Measurements from ENCODE around the gene CALCOCO2. TPM values are rescaled to one million over a fixed set of nuclear protein-coding genes. Genes with fewer than 3 reads are reported as not detected.

Gene CALCOCO2
- total and polyA plus RNA-seq, 2 of the 13 experiments (the other 11 are each of a cell fraction or from before 2014, with no cell fraction given), result 72.9 to 111 TPM

GRCh38 chr17:48791128-48792032 lies 39.5 kb upstream of the CALCOCO2 start (continued):
- TF ChIP-seq, protein P1, sequence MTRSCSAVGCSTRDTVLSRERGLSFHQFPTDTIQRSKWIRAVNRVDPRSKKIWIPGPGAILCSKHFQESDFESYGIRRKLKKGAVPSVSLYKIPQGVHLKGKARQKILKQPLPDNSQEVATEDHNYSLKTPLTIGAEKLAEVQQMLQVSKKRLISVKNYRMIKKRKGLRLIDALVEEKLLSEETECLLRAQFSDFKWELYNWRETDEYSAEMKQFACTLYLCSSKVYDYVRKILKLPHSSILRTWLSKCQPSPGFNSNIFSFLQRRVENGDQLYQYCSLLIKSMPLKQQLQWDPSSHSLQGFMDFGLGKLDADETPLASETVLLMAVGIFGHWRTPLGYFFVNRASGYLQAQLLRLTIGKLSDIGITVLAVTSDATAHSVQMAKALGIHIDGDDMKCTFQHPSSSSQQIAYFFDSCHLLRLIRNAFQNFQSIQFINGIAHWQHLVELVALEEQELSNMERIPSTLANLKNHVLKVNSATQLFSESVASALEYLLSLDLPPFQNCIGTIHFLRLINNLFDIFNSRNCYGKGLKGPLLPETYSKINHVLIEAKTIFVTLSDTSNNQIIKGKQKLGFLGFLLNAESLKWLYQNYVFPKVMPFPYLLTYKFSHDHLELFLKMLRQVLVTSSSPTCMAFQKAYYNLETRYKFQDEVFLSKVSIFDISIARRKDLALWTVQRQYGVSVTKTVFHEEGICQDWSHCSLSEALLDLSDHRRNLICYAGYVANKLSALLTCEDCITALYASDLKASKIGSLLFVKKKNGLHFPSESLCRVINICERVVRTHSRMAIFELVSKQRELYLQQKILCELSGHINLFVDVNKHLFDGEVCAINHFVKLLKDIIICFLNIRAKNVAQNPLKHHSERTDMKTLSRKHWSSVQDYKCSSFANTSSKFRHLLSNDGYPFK (CRISPR knock-in tag; IDR thresholded peaks at IDR 0.05; ENCODE audit: borderline replicate concordance), result 0 out of 2 replicates have a peak, but pooled peaks have one; percentile 48
- TF ChIP-seq, protein P2, sequence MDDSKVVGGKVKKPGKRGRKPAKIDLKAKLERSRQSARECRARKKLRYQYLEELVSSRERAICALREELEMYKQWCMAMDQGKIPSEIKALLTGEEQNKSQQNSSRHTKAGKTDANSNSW (CRISPR knock-in tag; IDR thresholded peaks at IDR 0.05; ENCODE audit: borderline replicate concordance), result no peak; the same call in 1 of the 2 replicates
- TF ChIP-seq YEATS4 (CRISPR knock-in tag; IDR thresholded peaks at IDR 0.05; ENCODE audit: borderline replicate concordance), result peak; percentile 43; the same call in 1 of the 2 replicates
- TF ChIP-seq ZNF619 (CRISPR knock-in tag; IDR thresholded peaks at IDR 0.05), result no peak
- TF ChIP-seq ZNF878 (CRISPR knock-in tag; IDR thresholded peaks at IDR 0.05), result 0 out of 2 replicates have a peak, but pooled peaks have one; percentile 46
- TF ChIP-seq NR2F1 (CRISPR knock-in tag; IDR thresholded peaks at IDR 0.05), result no peak
- TF ChIP-seq, protein P3, sequence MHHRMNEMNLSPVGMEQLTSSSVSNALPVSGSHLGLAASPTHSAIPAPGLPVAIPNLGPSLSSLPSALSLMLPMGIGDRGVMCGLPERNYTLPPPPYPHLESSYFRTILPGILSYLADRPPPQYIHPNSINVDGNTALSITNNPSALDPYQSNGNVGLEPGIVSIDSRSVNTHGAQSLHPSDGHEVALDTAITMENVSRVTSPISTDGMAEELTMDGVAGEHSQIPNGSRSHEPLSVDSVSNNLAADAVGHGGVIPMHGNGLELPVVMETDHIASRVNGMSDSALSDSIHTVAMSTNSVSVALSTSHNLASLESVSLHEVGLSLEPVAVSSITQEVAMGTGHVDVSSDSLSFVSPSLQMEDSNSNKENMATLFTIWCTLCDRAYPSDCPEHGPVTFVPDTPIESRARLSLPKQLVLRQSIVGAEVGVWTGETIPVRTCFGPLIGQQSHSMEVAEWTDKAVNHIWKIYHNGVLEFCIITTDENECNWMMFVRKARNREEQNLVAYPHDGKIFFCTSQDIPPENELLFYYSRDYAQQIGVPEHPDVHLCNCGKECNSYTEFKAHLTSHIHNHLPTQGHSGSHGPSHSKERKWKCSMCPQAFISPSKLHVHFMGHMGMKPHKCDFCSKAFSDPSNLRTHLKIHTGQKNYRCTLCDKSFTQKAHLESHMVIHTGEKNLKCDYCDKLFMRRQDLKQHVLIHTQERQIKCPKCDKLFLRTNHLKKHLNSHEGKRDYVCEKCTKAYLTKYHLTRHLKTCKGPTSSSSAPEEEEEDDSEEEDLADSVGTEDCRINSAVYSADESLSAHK (CRISPR knock-in tag; IDR thresholded peaks at IDR 0.05; ENCODE audit: borderline replicate concordance), result 0 out of 2 replicates have a peak, but pooled peaks have one; percentile 27
- TF ChIP-seq GFI1 (CRISPR knock-in tag; IDR thresholded peaks at IDR 0.05; ENCODE audit: borderline replicate concordance), result no peak
- peak; percentile 63; the same call in 1 of the 2 replicates for TF ChIP-seq FOXC1 (CRISPR knock-in tag; IDR thresholded peaks at IDR 0.05; ENCODE audit: borderline replicate concordance)
- no peak for TF ChIP-seq NONO (IDR thresholded peaks at IDR 0.05)
- TF ChIP-seq NONO (CRISPR knock-in tag; conservative IDR thresholded peaks at IDR 0.05), result no peak
- TF ChIP-seq IKZF4 (CRISPR knock-in tag; IDR thresholded peaks at IDR 0.05; ENCODE audit: borderline replicate concordance, low read depth, not compliant biosample characterization), result peak; percentile 38
- TF ChIP-seq ZNF773 (CRISPR knock-in tag; IDR thresholded peaks at IDR 0.05; ENCODE audit: borderline replicate concordance), result peak; percentile 56; the same call in 1 of the 2 replicates
- no peak for TF ChIP-seq THYN1 (CRISPR knock-in tag; IDR thresholded peaks at IDR 0.05; ENCODE audit: borderline replicate concordance, low read depth)
- peak; percentile 23; the same call in 1 of the 2 replicates for TF ChIP-seq STAT6 (CRISPR knock-in tag; IDR thresholded peaks at IDR 0.05; ENCODE audit: borderline replicate concordance)
- 0 out of 2 replicates have a peak, but pooled peaks have one; percentile 44 for TF ChIP-seq RFXAP (CRISPR knock-in tag; IDR thresholded peaks at IDR 0.05; ENCODE audit: borderline replicate concordance)
- TF ChIP-seq, protein P4, sequence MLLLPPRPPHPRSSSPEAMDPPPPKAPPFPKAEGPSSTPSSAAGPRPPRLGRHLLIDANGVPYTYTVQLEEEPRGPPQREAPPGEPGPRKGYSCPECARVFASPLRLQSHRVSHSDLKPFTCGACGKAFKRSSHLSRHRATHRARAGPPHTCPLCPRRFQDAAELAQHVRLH (CRISPR knock-in tag; IDR thresholded peaks at IDR 0.05; ENCODE audit: borderline replicate concordance, low read depth), result peak; percentile 56; the same call in 1 of the 2 replicates
